Astrocyte (in vitro differentiated cells and primary cell): ENCODE results near the gene AURKAIP1. TPM values are rescaled to one million over a fixed set of nuclear protein-coding genes. Genes with fewer than 3 reads are reported as not detected.
A peak's percentile ranks its signal among the peaks of the same experiment; 100 is the strongest.

Source experiments
- DNase-seq: peaks from one replicate; pipeline ENCODE4 v3.0.0-alpha.2; 2010; ENCODE audit warnings: low read depth
- FAIRE-seq: peaks from 2 replicates; lab custom pipeline; 2011; peaks lifted over from hg19 to GRCh38; lab: Jason Lieb, UNC
- H2AFZ ChIP-seq: 2 replicates; pipeline ENCODE4 v1.6.0; 2012; ENCODE audit warnings: low read depth, low read length, inconsistent platforms
- H3K27ac ChIP-seq: 2 replicates; pipeline ENCODE4 v1.5.1; 2011; ENCODE audit warnings: low read depth, low read length, inconsistent platforms
- H3K27me3 ChIP-seq: 2 replicates; pipeline ENCODE4 v1.6.0; 2011; ENCODE audit warnings: low read length, inconsistent platforms; ENCODE audit not compliant: insufficient read depth
- H3K36me3 ChIP-seq: 2 replicates; pipeline ENCODE4 v1.5.1; 2011; ENCODE audit warnings: low read length, inconsistent platforms; ENCODE audit not compliant: insufficient read depth
- H3K4me1 ChIP-seq: 2 replicates; pipeline ENCODE4 v1.5.1; 2011; ENCODE audit warnings: low read length, inconsistent platforms; ENCODE audit not compliant: insufficient read depth
- H3K4me2 ChIP-seq: 2 replicates; pipeline ENCODE4 v1.6.0; 2012; ENCODE audit warnings: low read length, inconsistent platforms
- H3K4me3 ChIP-seq: 2 replicates; pipeline ENCODE4 v1.5.1; 2011; ENCODE audit warnings: low read depth, mild to moderate bottlenecking, low read length, inconsistent platforms; ENCODE audit not compliant: insufficient read depth
- H3K79me2 ChIP-seq: 2 replicates; pipeline ENCODE4 v1.6.0; 2012; ENCODE audit warnings: mild to moderate bottlenecking, low read length, inconsistent platforms; ENCODE audit not compliant: insufficient read depth
- H3K9ac ChIP-seq: 2 replicates; pipeline ENCODE4 v1.6.0; 2012; ENCODE audit warnings: mild to moderate bottlenecking, low read length, inconsistent platforms
- H3K9me3 ChIP-seq: 2 replicates; pipeline ENCODE4 v1.5.1; 2012; ENCODE audit warnings: low read depth, mild to moderate bottlenecking, low read length, inconsistent platforms; ENCODE audit not compliant: insufficient read depth
- H4K20me1 ChIP-seq: 2 replicates; pipeline ENCODE4 v1.6.0; 2012; ENCODE audit warnings: low read length, inconsistent platforms; ENCODE audit not compliant: insufficient read depth
- H3K27ac Mint-ChIP-seq: one replicate; pipeline ENCODE4 v1.8.0; 2021; ENCODE audit warnings: mild to moderate bottlenecking, mixed read lengths; ENCODE audit not compliant: unreplicated experiment
- H3K27me3 Mint-ChIP-seq: one replicate; pipeline ENCODE4 v1.8.0; 2021; ENCODE audit warnings: low read depth, mixed read lengths; ENCODE audit not compliant: unreplicated experiment
- H3K36me3 Mint-ChIP-seq: one replicate; pipeline ENCODE4 v1.8.0; 2021; ENCODE audit warnings: low read depth, mixed read lengths; ENCODE audit not compliant: unreplicated experiment
- H3K4me1 Mint-ChIP-seq: one replicate; pipeline ENCODE4 v1.8.0; 2021; ENCODE audit warnings: low read depth, mixed read lengths; ENCODE audit not compliant: unreplicated experiment
- H3K4me3 Mint-ChIP-seq: one replicate; pipeline ENCODE4 v1.8.0; 2021; ENCODE audit warnings: mild to moderate bottlenecking, moderate library complexity, mixed read lengths; ENCODE audit not compliant: unreplicated experiment
- H3K9me3 Mint-ChIP-seq: one replicate; pipeline ENCODE4 v1.8.0; 2021; ENCODE audit warnings: mild to moderate bottlenecking, mixed read lengths; ENCODE audit not compliant: unreplicated experiment
- CTCF ChIP-seq: IDR thresholded peaks from 2 replicates; pipeline ENCODE4 v1.5.1; 2011; ENCODE audit warnings: low read depth, mild to moderate bottlenecking, inconsistent platforms, low read length, moderate library complexity; ENCODE audit not compliant: insufficient read depth
- EZH2 ChIP-seq: IDR thresholded peaks from 2 replicates; pipeline ENCODE4 v1.6.1; 2012; ENCODE audit warnings: mild to moderate bottlenecking, low read length, inconsistent platforms; ENCODE audit not compliant: insufficient read depth
- total RNA-seq: library from RNA; stranded (reverse); gene quantifications from 2 replicates; pipeline ENCODE4 v1.2.1, GENCODE V29; 2021

The AURKAIP1 gene
- total RNA-seq, 1 donor from 2014 or later: 135 TPM

GRCh38 chr1:1345384-1345783, 29.6 kb downstream of the AURKAIP1 start:
- FAIRE-seq (no peak), DNase-seq (no peak)
- no peaks in the 10 kb centered on the region for H3K27me3 ChIP-seq
- Mint-ChIP-seq H3K27me3 (no peaks in the 10 kb centered on the region), H3K27ac (no peak overlapping the region), H3K4me1 (peaks cover 12% of the 10 kb centered on the region), H3K4me3 (no peak overlapping the region), H3K36me3 (no peaks in the 10 kb centered on the region), H3K9me3 (no peaks in the 10 kb centered on the region)
- no peak for TF ChIP-seq EZH2
- TF ChIP-seq CTCF: no peak
- peaks cover 79% of the 10 kb centered on the region for H3K79me2 ChIP-seq
- peaks cover 8% of the 10 kb centered on the region for H3K36me3 ChIP-seq
- H3K9me3 ChIP-seq: no peaks in the 10 kb centered on the region
- H3K4me1 ChIP-seq: peaks cover 46% of the 10 kb centered on the region
- H3K4me2 ChIP-seq: peak overlapping the region; percentile 99
- peaks cover 79% of the 10 kb centered on the region for H4K20me1 ChIP-seq
- peak overlapping the region; percentile 20 for H3K27ac ChIP-seq
- H3K9ac ChIP-seq: peak overlapping the region; percentile 36
- no peak overlapping the region for H3K4me3 ChIP-seq
- H2AFZ ChIP-seq: no peak overlapping the region

DNA sequence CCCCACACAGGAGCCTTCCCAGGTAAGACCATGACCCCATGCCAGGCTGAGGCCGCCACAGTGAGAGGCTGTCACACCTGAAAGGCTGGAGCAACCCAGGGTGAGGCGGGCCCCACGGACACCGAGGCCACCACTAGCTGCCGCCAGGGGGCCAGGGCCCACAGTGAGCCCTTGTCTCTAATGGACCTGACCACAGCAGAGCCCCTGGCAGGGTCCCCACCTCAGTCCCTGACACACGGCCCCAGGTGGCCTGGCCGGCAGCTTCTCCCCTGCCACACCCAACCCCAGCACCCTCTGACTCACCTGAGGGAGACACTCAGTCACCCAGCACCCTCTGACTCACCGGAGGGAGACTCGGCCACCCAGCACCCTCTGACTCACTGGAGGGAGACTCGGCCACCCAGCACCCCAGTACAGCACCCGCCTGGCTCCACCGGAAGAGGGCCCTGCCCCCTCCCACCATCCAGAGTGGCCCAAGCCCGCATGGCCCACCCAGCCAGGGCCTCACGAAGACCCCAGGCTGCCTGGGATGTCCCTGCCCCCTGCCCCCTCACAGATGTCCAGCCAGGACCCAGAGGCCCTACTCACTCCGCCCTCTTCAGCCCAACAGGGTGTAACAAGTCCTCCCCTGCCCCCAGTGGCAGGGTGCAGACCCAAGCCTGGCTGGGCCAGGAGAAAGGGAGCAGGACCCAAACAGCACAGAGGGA, 30.2 kb downstream of the AURKAIP1 start:
- Mint-ChIP-seq H3K36me3 (no peaks in the 10 kb centered on the region), H3K4me1 (peaks cover 12% of the 10 kb centered on the region), H3K27me3 (no peaks in the 10 kb centered on the region), H3K27ac (no peak overlapping the region), H3K9me3 (no peaks in the 10 kb centered on the region), H3K4me3 (no peak overlapping the region)
- peaks cover 79% of the 10 kb centered on the region for H3K79me2 ChIP-seq
- no peaks in the 10 kb centered on the region for H3K27me3 ChIP-seq
- DNase-seq (peak; percentile 83), FAIRE-seq (no peak)
- peak overlapping the region; percentile 99 for H3K4me2 ChIP-seq
- TF ChIP-seq EZH2: no peak
- TF ChIP-seq CTCF: peak; percentile 17
- no peaks in the 10 kb centered on the region for H3K9me3 ChIP-seq
- H3K27ac ChIP-seq: peak overlapping the region; percentile 45
- H2AFZ ChIP-seq: no peak overlapping the region
- peaks cover 46% of the 10 kb centered on the region for H3K4me1 ChIP-seq
- peaks cover 8% of the 10 kb centered on the region for H3K36me3 ChIP-seq
- H3K9ac ChIP-seq: peak overlapping the region; percentile 36
- no peak overlapping the region for H3K4me3 ChIP-seq
- peaks cover 81% of the 10 kb centered on the region for H4K20me1 ChIP-seq

GRCh38 chr1:1343811-1344421, 31.1 kb downstream of the AURKAIP1 start:
- H3K9me3 ChIP-seq: no peaks in the 10 kb centered on the region
- Mint-ChIP-seq H3K27me3 (no peaks in the 10 kb centered on the region), H3K4me1 (peaks cover 12% of the 10 kb centered on the region), H3K27ac (no peak overlapping the region), H3K36me3 (no peaks in the 10 kb centered on the region), H3K4me3 (no peak overlapping the region), H3K9me3 (no peaks in the 10 kb centered on the region)
- TF ChIP-seq EZH2: no peak
- TF ChIP-seq CTCF: no peak
- peaks cover 81% of the 10 kb centered on the region for H4K20me1 ChIP-seq
- H3K27ac ChIP-seq: peak overlapping the region; percentile 19
- H3K4me2 ChIP-seq: no peak overlapping the region
- FAIRE-seq (no peak), DNase-seq (no peak)
- H3K4me3 ChIP-seq: no peak overlapping the region
- peaks cover 79% of the 10 kb centered on the region for H3K79me2 ChIP-seq
- H3K4me1 ChIP-seq: peaks cover 46% of the 10 kb centered on the region
- no peak overlapping the region for H2AFZ ChIP-seq
- peaks cover 8% of the 10 kb centered on the region for H3K36me3 ChIP-seq
- no peaks in the 10 kb centered on the region for H3K27me3 ChIP-seq
- no peak overlapping the region for H3K9ac ChIP-seq
